HG02885 (cell line): ENCODE measurements around the gene PTPRD.
"Not testable (repeated sequence)": the region's sequence is repeated elsewhere in the genome, so short reads cannot be mapped to it uniquely, and the experiment has no call there.

Source experiments
- ATAC-seq: cut with Tn5 transposase; IDR thresholded peaks from one replicate; pipeline ENCODE4 v1.9.1; 2021; ENCODE audit warnings: mild to moderate bottlenecking; ENCODE audit not compliant: unreplicated experiment, poor library complexity

PTPRD gene

GRCh38 chr9:8697565-8697964 is 1915.2 kb downstream of the PTPRD start:
- ATAC-seq = not testable (repeated sequence)

- no peak for ATAC-seq
These were observed 1916.3 kb downstream of the PTPRD start for GRCh38 chr9:8696516-8696915.

- ATAC-seq = no peak
These were observed 1917.7 kb downstream of the PTPRD start for GRCh38 chr9:8694983-8695588.

GRCh38 chr9:8693464-8693863 is 1919.3 kb downstream of the PTPRD start:
- no peak for ATAC-seq

GRCh38 chr9:8686516-8686915 is 1926.3 kb downstream of the PTPRD start:
- no peak for ATAC-seq

- ATAC-seq = no peak
These were observed 1927.0 kb downstream of the PTPRD start for GRCh38 chr9:8685825-8686224.

- ATAC-seq = no peak
These were observed 1927.7 kb downstream of the PTPRD start for GRCh38 chr9:8684978-8685708.

- ATAC-seq = no peak
These were observed 1929.3 kb downstream of the PTPRD start for GRCh38 chr9:8683496-8683895.

- no peak for ATAC-seq
These were observed 1932.1 kb downstream of the PTPRD start for GRCh38 chr9:8680658-8681057.

- no peak for ATAC-seq
These were observed 1932.6 kb downstream of the PTPRD start for GRCh38 chr9:8680157-8680556.

- no peak for ATAC-seq
These were observed 1933.4 kb downstream of the PTPRD start for GRCh38 chr9:8679371-8679822.

- ATAC-seq = no peak
These were observed 1935.1 kb downstream of the PTPRD start for GRCh38 chr9:8677741-8678140.

GRCh38 chr9:8674536-8674935 is 1938.3 kb downstream of the PTPRD start:
- no peak for ATAC-seq

- ATAC-seq = no peak
These were observed 1939.0 kb downstream of the PTPRD start for GRCh38 chr9:8673830-8674229.

GRCh38 chr9:8670751-8671150 is 1942.1 kb downstream of the PTPRD start:
- ATAC-seq = no peak

- no peak for ATAC-seq
These were observed 1944.1 kb downstream of the PTPRD start for GRCh38 chr9:8668751-8669150.

- ATAC-seq = no peak
These were observed 1944.6 kb downstream of the PTPRD start for GRCh38 chr9:8668231-8668630.

GRCh38 chr9:8666060-8666459 is 1946.7 kb downstream of the PTPRD start:
- ATAC-seq = no peak

GRCh38 chr9:8660383-8660782 is 1952.4 kb downstream of the PTPRD start:
- no peak for ATAC-seq

- ATAC-seq = no peak
These were observed 1953.7 kb downstream of the PTPRD start for GRCh38 chr9:8659108-8659507.

GRCh38 chr9:8655071-8655470 is 1957.7 kb downstream of the PTPRD start:
- no peak for ATAC-seq

GRCh38 chr9:8653855-8654254 is 1958.9 kb downstream of the PTPRD start:
- ATAC-seq = no peak
